Aorta (tissue), 5 donors: ENCODE data around the gene TSSC4. TPM values are rescaled to one million over a fixed set of nuclear protein-coding genes. Genes with fewer than 3 reads are reported as not detected.

Source experiments
- ATAC-seq: fragments of 200-7000 bp; cut with Tn5 transposase; one replicate; pipeline ENCODE4 v1.9.1; 2022; ENCODE audit warnings: moderate library complexity; ENCODE audit not compliant: low FRiP score
- DNase-seq, 2 donors: peaks; one replicate each; pipeline ENCODE4 v3.0.0-alpha.2; 2020
- H3K27ac ChIP-seq, 2 donors: one replicate each; pipeline ENCODE4 v1.5.1; 2013; ENCODE audit warnings: low read length in 2 of 2, mild to moderate bottlenecking in 2 of 2, moderate library complexity in 2 of 2, control low read depth in 1 of 2, inconsistent platforms in 1 of 2, low read depth in 1 of 2
- H3K27me3 ChIP-seq, 2 donors: one replicate each; pipeline ENCODE4 v1.6.1; 2013; ENCODE audit warnings: control low read depth in 1 of 2, low read length in 1 of 2, mild to moderate bottlenecking in 1 of 2, moderate library complexity in 1 of 2; ENCODE audit not compliant: insufficient read depth in 2 of 2, control insufficient read depth in 1 of 2
- H3K36me3 ChIP-seq, 2 donors: one replicate each; pipeline ENCODE4 v1.6.1; 2013; ENCODE audit warnings: control low read depth in 1 of 2, low read length in 1 of 2, mild to moderate bottlenecking in 1 of 2; ENCODE audit not compliant: insufficient read depth in 2 of 2, control insufficient read depth in 1 of 2
- H3K4me1 ChIP-seq, 2 donors: one replicate each; pipeline ENCODE4 v1.6.1; 2013; ENCODE audit warnings: low read length in 2 of 2, control low read depth in 1 of 2, mild to moderate bottlenecking in 1 of 2, moderate library complexity in 1 of 2; ENCODE audit not compliant: insufficient read depth in 2 of 2, control insufficient read depth in 1 of 2
- H3K4me3 ChIP-seq, 2 donors: one replicate each; pipeline ENCODE4 v1.5.1; 2013; ENCODE audit warnings: low read length in 2 of 2, control low read depth in 1 of 2, mild to moderate bottlenecking in 1 of 2
- H3K9me3 ChIP-seq: one replicate; pipeline ENCODE4 v1.6.1; 2013; ENCODE audit warnings: mild to moderate bottlenecking, low read length; ENCODE audit not compliant: control insufficient read depth
- WGBS, 2 donors: extraction: QIAGEN DNeasy Blood & Tissue Kit; methylation state at CpG; one replicate each; pipeline ENCODE4 v1.1.7; 2013; 5-methylcytosine and 5-hydroxymethylcytosine counted together
- intact Hi-C, 2 donors: fragments of 100-400 bp; cut with DNase I; formaldehyde crosslinking; loops; one replicate each; pipeline versions ENCODE4 v1.14.2 to v1.15.0; 2022
- polyA plus RNA-seq, 2 donors: library from polyadenylated mRNA; stranded (reverse); fragments of 200-250 nt; gene quantifications; one replicate each; pipeline ENCODE4 v1.2.3, GENCODE V29; 2013
- total RNA-seq, 2 donors: library from RNA; stranded (reverse); fragmentation: NEBNext Ultra II Directional; extraction: Animal tissue kit (Norgen Biotek cat#: 25700); gene quantifications; one replicate each; pipeline ENCODE4 v1.2.1, GENCODE V29; 2021
- donor health status: healthy with polysubstance abuse.
- donor health status: Bipolar disorder and iron deficiency.
- donor health status: DM: no; HTN: no; CAD: no.
- donor health status: DM: no; HTN: no; CAD: no.
- donor health status: DM: yes; HTN: yes; CAD: no.

The TSSC4 gene
- total and polyA plus RNA-seq, 4 donors: 35.2 to 64.4 (median 43.6) TPM

GRCh38 chr11:2436521-2437031, 36.0 kb downstream of the TSSC4 start:
- Histone ChIP-seq H3K27me3 (no peaks in the 10 kb centered on the region), H3K4me3 (no peak overlapping the region), H3K9me3 (no peaks in the 10 kb centered on the region), H3K4me1 (no peaks in the 10 kb centered on the region), H3K36me3 (no peaks in the 10 kb centered on the region), H3K27ac (no peak overlapping the region)
- intact Hi-C loops: no loop called here
- WGBS, 2 donors: 84 to 89% methylated on average over 12 to 13 of the region's 13 CpGs
- ATAC-seq (no peak), DNase-seq (peak in 1 of 2 donors; percentile 26)

- Histone ChIP-seq H3K9me3 (no peaks in the 10 kb centered on the region), H3K36me3 (no peaks in the 10 kb centered on the region), H3K27ac (no peak overlapping the region), H3K27me3 (no peaks in the 10 kb centered on the region), H3K4me1 (no peaks in the 10 kb centered on the region), H3K4me3 (no peak overlapping the region)
- ATAC-seq (no peak), DNase-seq (peak; percentile 10 to 38)
- 83 to 90% methylated on average over 4 of the region's 4 CpGs for WGBS, 2 donors
- intact Hi-C loops: no loop called here
Observed at GRCh38 chr11:2437516-2437915, 37.0 kb downstream of the TSSC4 start.

GRCh38 chr11:2439820-2440219, 39.3 kb downstream of the TSSC4 start:
- intact Hi-C loops: no loop called here
- WGBS, 2 donors: 90 to 91% methylated on average over 3 of the region's 3 CpGs
- no peaks in the 10 kb centered on the region for H3K4me1 ChIP-seq
- ATAC-seq: no peak
- H3K27ac ChIP-seq: no peak overlapping the region
- no peak overlapping the region for H3K4me3 ChIP-seq
- H3K9me3 ChIP-seq: no peaks in the 10 kb centered on the region
- no peaks in the 10 kb centered on the region for H3K36me3 ChIP-seq
- H3K27me3 ChIP-seq: no peaks in the 10 kb centered on the region
- no peak for DNase-seq

GRCh38 chr11:2440646-2441045, 40.1 kb downstream of the TSSC4 start:
- DNase-seq (peak; percentile 53 to 62), ATAC-seq (no peak)
- Histone ChIP-seq H3K36me3 (no peaks in the 10 kb centered on the region), H3K27me3 (no peaks in the 10 kb centered on the region), H3K4me3 (no peak overlapping the region), H3K27ac (no peak overlapping the region), H3K9me3 (no peaks in the 10 kb centered on the region), H3K4me1 (no peaks in the 10 kb centered on the region)
- 79% methylated on average over 8 of the region's 8 CpGs for WGBS, 2 donors
- intact Hi-C loops: no loop called here

- Histone ChIP-seq H3K36me3 (no peaks in the 10 kb centered on the region), H3K27ac (no peak overlapping the region), H3K27me3 (no peaks in the 10 kb centered on the region), H3K4me1 (no peaks in the 10 kb centered on the region), H3K4me3 (no peak overlapping the region), H3K9me3 (no peaks in the 10 kb centered on the region)
- peak; percentile 15 for ATAC-seq
- intact Hi-C loops: no loop called here
- WGBS, 2 donors: 70 to 71% methylated on average over 3 to 4 of the region's 4 CpGs
- peak; percentile 32 to 55 for DNase-seq
Observed at GRCh38 chr11:2441171-2441570, 40.6 kb downstream of the TSSC4 start.

- H3K9me3 ChIP-seq: no peaks in the 10 kb centered on the region
- no peak overlapping the region for H3K27ac ChIP-seq
- ATAC-seq (no peak), DNase-seq (no peak)
- no peaks in the 10 kb centered on the region for H3K36me3 ChIP-seq
- WGBS, 2 donors: 89 to 97% methylated on average over 2 of the region's 2 CpGs
- no peaks in the 10 kb centered on the region for H3K4me1 ChIP-seq
- intact Hi-C loops: no loop called here
- H3K4me3 ChIP-seq: no peak overlapping the region
- no peaks in the 10 kb centered on the region for H3K27me3 ChIP-seq
Observed at GRCh38 chr11:2442589-2442988, 42.0 kb downstream of the TSSC4 start.

GRCh38 chr11:2443406-2443805, 42.9 kb downstream of the TSSC4 start:
- no peak overlapping the region for H3K4me3 ChIP-seq
- intact Hi-C loops: no loop called here
- H3K4me1 ChIP-seq: no peaks in the 10 kb centered on the region
- 35 to 37% methylated on average over 11 of the region's 11 CpGs for WGBS, 2 donors
- ATAC-seq (no peak), DNase-seq (peak; percentile 33 to 56)
- no peaks in the 10 kb centered on the region for H3K27me3 ChIP-seq
- no peaks in the 10 kb centered on the region for H3K36me3 ChIP-seq
- no peaks in the 10 kb centered on the region for H3K9me3 ChIP-seq
- H3K27ac ChIP-seq: no peak overlapping the region

GRCh38 chr11:2443881-2444820, 43.6 kb downstream of the TSSC4 start, which contains the start of gene TRPM5:
Gene TRPM5, minus strand, starts transcription at chr11:2444514. Its CDS starts 21,478 bp downstream, at chr11:2423036.
- intact Hi-C loops: no loop called here
- DNase-seq (peak; percentile 55 to 76), ATAC-seq (no peak)
- H3K4me3 ChIP-seq: peak within 1 kb of the TSS; percentile 14 to 16
- H3K36me3 ChIP-seq: no peaks in the 10 kb centered on the region
- H3K27ac ChIP-seq: no peak within 1 kb of the TSS
- no peaks in the 10 kb centered on the region for H3K4me1 ChIP-seq
- 6 to 7% methylated on average over 40 to 64 of the region's 64 CpGs for WGBS, 2 donors
- no peaks in the 10 kb centered on the region for H3K9me3 ChIP-seq
- no peaks in the 10 kb centered on the region for H3K27me3 ChIP-seq
